Neural crest cell (in vitro differentiated cells): ENCODE measurements around the gene INPP5B. TPM values are rescaled to one million over a fixed set of nuclear protein-coding genes. Genes with fewer than 3 reads are reported as not detected.

Experiments used
- DNase-seq: peaks from one replicate; pipeline ENCODE4 v3.0.0; 2021; ENCODE audit warnings: low read depth, mixed read lengths, low spot score
- H3K27ac Mint-ChIP-seq: one replicate; pipeline ENCODE4 v1.8.0; 2021; ENCODE audit warnings: mild to moderate bottlenecking, mixed read lengths; ENCODE audit not compliant: unreplicated experiment
- H3K27me3 Mint-ChIP-seq: 2 replicates; pipeline ENCODE4 v1.8.0; 2021; ENCODE audit warnings: low read depth, mild to moderate bottlenecking, mixed read lengths
- H3K36me3 Mint-ChIP-seq: 2 replicates; pipeline ENCODE4 v1.8.0; 2021; ENCODE audit warnings: low read depth, mild to moderate bottlenecking, mixed read lengths
- H3K4me1 Mint-ChIP-seq: 2 replicates; pipeline ENCODE4 v1.8.0; 2021; ENCODE audit warnings: mixed read lengths
- H3K4me3 Mint-ChIP-seq: one replicate; pipeline ENCODE4 v1.8.0; 2021; ENCODE audit warnings: mild to moderate bottlenecking, mixed read lengths
- H3K9me3 Mint-ChIP-seq: 2 replicates; pipeline ENCODE4 v1.8.0; 2021; ENCODE audit warnings: mixed read lengths
- CTCF ChIP-seq: fragments of 200-600 bp; sonication (generic); conservative IDR thresholded peaks from 2 replicates; pipeline ENCODE4 v1.5.0; 2021; ENCODE audit warnings: antibody characterized with exemption, mild to moderate bottlenecking
- total RNA-seq: library from RNA; stranded (reverse); gene quantifications from 2 replicates; pipeline ENCODE4 v1.2.1, GENCODE V29; 2021

INPP5B gene
- total RNA-seq, 1 donor from 2014 or later, result 19.1 TPM

- Mint-ChIP-seq H3K36me3 (peaks cover 7% of the 10 kb centered on the region), H3K4me1 (no peaks in the 10 kb centered on the region), H3K27me3 (no peaks in the 10 kb centered on the region), H3K9me3 (no peaks in the 10 kb centered on the region), H3K4me3 (no peak overlapping the region), H3K27ac (no peak overlapping the region)
- DNase-seq, result no peak
- TF ChIP-seq CTCF, result no peak
Measured at GRCh38 chr1:37821481-37821880, 125.4 kb downstream of the INPP5B start.

- no peak for DNase-seq
- Mint-ChIP-seq H3K27ac (no peak overlapping the region), H3K4me1 (no peaks in the 10 kb centered on the region), H3K9me3 (no peaks in the 10 kb centered on the region), H3K36me3 (peaks cover 7% of the 10 kb centered on the region), H3K4me3 (peak overlapping the region; percentile 38), H3K27me3 (no peaks in the 10 kb centered on the region)
- TF ChIP-seq CTCF, result no peak
Measured at GRCh38 chr1:37817481-37817880, 129.4 kb downstream of the INPP5B start.

- no peak for DNase-seq
- Mint-ChIP-seq H3K9me3 (no peaks in the 10 kb centered on the region), H3K36me3 (peaks cover 3% of the 10 kb centered on the region), H3K4me3 (no peak overlapping the region), H3K27me3 (no peaks in the 10 kb centered on the region), H3K4me1 (peaks cover 8% of the 10 kb centered on the region), H3K27ac (peak overlapping the region; percentile 63)
- no peak for TF ChIP-seq CTCF
Measured at GRCh38 chr1:37814252-37814651, 132.6 kb downstream of the INPP5B start.

- Mint-ChIP-seq H3K27me3 (no peaks in the 10 kb centered on the region), H3K9me3 (no peaks in the 10 kb centered on the region), H3K4me1 (peaks cover 13% of the 10 kb centered on the region), H3K36me3 (peaks cover 3% of the 10 kb centered on the region), H3K27ac (no peak overlapping the region), H3K4me3 (no peak overlapping the region)
- TF ChIP-seq CTCF, result no peak
- DNase-seq, result no peak
Measured at GRCh38 chr1:37813529-37814145, 133.2 kb downstream of the INPP5B start.

- H3K4me3 Mint-ChIP-seq, result peak overlapping the region; percentile 90
Measured at GRCh38 chr1:37811027-37811655, 135.7 kb downstream of the INPP5B start.

More at GRCh38 chr1:37811027-37811655, 135.7 kb downstream of the INPP5B start:
- Mint-ChIP-seq H3K27me3 (no peaks in the 10 kb centered on the region), H3K9me3 (no peaks in the 10 kb centered on the region), H3K4me1 (peaks cover 18% of the 10 kb centered on the region), H3K27ac (no peak overlapping the region), H3K36me3 (peaks cover 3% of the 10 kb centered on the region)
- TF ChIP-seq CTCF, result peak; percentile 86
- peak; percentile 74 for DNase-seq

Other genes starting within 250 kb of the INPP5B start
- gene EPHA10, start 181.9 kb downstream of the INPP5B start, total RNA-seq, result 0.63 and 0.77 TPM in 2 replicates
- 16.0 and 17.6 TPM in 2 replicates for gene MANEAL, start 153.2 kb downstream of the INPP5B start, total RNA-seq
- 37.3 and 40.0 TPM in 2 replicates for gene C1orf122, start 139.3 kb downstream of the INPP5B start, total RNA-seq
- 17.0 and 17.6 TPM in 2 replicates for gene YRDC, start 138.8 kb downstream of the INPP5B start, total RNA-seq
- gene MTF1, start 87.5 kb downstream of the INPP5B start, total RNA-seq, result 15.7 and 19.9 TPM in 2 replicates
- 113 and 119 TPM in 2 replicates for gene SF3A3, start 43.0 kb upstream of the INPP5B start, total RNA-seq
- gene FHL3, start 58.5 kb upstream of the INPP5B start, total RNA-seq, result 21.2 and 22.4 TPM in 2 replicates
- gene UTP11, start 65.7 kb upstream of the INPP5B start, total RNA-seq, result 41.2 and 44.5 TPM in 2 replicates
- 10.7 and 12.1 TPM in 2 replicates for gene POU3F1, start 99.7 kb upstream of the INPP5B start, total RNA-seq